H9 (cell line): ENCODE data around the gene HLA-DQB2. TPM values are rescaled to one million over a fixed set of nuclear protein-coding genes. Genes with fewer than 3 reads are reported as not detected.

Experiments used
- DNase-seq: peaks from one replicate; pipeline ENCODE4 v3.0.0-alpha.2; 2017
- H2AFZ ChIP-seq: one replicate; pipeline ENCODE4 v1.6.1; 2013; ENCODE audit warnings: mild to moderate bottlenecking, low read length, control low read depth, moderate library complexity
- H2AK5ac ChIP-seq: 2 replicates; pipeline ENCODE4 v1.6.1; 2013; ENCODE audit warnings: low read length, control low read depth, mixed read lengths; ENCODE audit not compliant: insufficient read length
- H2BK120ac ChIP-seq: one replicate; pipeline ENCODE4 v1.6.1; 2013; ENCODE audit warnings: low read depth, mild to moderate bottlenecking, low read length, control low read depth, inconsistent platforms; ENCODE audit not compliant: poor library complexity, severe bottlenecking
- H2BK12ac ChIP-seq: 2 replicates; pipeline ENCODE4 v1.6.1; 2013; ENCODE audit warnings: low read length, control low read depth, mixed read lengths, low read depth; ENCODE audit not compliant: insufficient read length
- H2BK15ac ChIP-seq: 2 replicates; pipeline ENCODE4 v1.6.1; 2013; ENCODE audit warnings: low read depth, low read length, control low read depth
- H2BK20ac ChIP-seq: one replicate; pipeline ENCODE4 v1.6.1; 2013; ENCODE audit warnings: low read depth, mild to moderate bottlenecking, low read length, control low read depth, inconsistent platforms; ENCODE audit not compliant: poor library complexity, severe bottlenecking
- H2BK5ac ChIP-seq: 2 replicates; pipeline ENCODE4 v1.6.1; 2013; ENCODE audit warnings: low read length, control low read depth, mixed read lengths; ENCODE audit not compliant: insufficient read length
- H3K14ac ChIP-seq: 2 replicates; pipeline ENCODE4 v1.6.1; 2013; ENCODE audit warnings: low read length, control low read depth; ENCODE audit not compliant: insufficient read depth
- H3K18ac ChIP-seq: 2 replicates; pipeline ENCODE4 v1.6.1; 2013; ENCODE audit warnings: low read depth, mild to moderate bottlenecking, mixed read lengths, low read length, control low read depth; ENCODE audit not compliant: insufficient read length
- H3K23ac ChIP-seq: 2 replicates; pipeline ENCODE4 v1.6.1; 2013; ENCODE audit warnings: low read length, control low read depth, mixed read lengths, low read depth; ENCODE audit not compliant: insufficient read length
- H3K23me2 ChIP-seq: 2 replicates; pipeline ENCODE4 v1.6.1; 2013; ENCODE audit warnings: low read depth, mild to moderate bottlenecking, mixed read lengths, low read length, control low read depth; ENCODE audit not compliant: insufficient read length, poor library complexity, severe bottlenecking
- H3K27ac ChIP-seq: 2 replicates; pipeline ENCODE4 v1.5.1; 2013; ENCODE audit warnings: low read length, control low read depth, mixed read lengths, low read depth; ENCODE audit not compliant: insufficient read length
- H3K27me3 ChIP-seq: 2 replicates; pipeline ENCODE4 v1.6.1; 2013; ENCODE audit warnings: low read length, control low read depth, inconsistent platforms; ENCODE audit not compliant: insufficient read depth
- H3K4ac ChIP-seq: 2 replicates; pipeline ENCODE4 v1.6.1; 2013; ENCODE audit warnings: low read depth, mild to moderate bottlenecking, control low read depth, inconsistent platforms, low read length, moderate library complexity
- H3K4me1 ChIP-seq: 2 replicates; pipeline ENCODE4 v1.6.1; 2013; ENCODE audit warnings: low read length, control low read depth, inconsistent platforms; ENCODE audit not compliant: insufficient read depth
- H3K4me2 ChIP-seq: 2 replicates; pipeline ENCODE4 v1.6.1; 2013; ENCODE audit warnings: low read length, control low read depth, mixed read lengths; ENCODE audit not compliant: insufficient read length, insufficient read depth
- H3K56ac ChIP-seq: 2 replicates; pipeline ENCODE4 v1.6.1; 2013; ENCODE audit warnings: low read depth, mild to moderate bottlenecking, mixed read lengths, low read length, control low read depth; ENCODE audit not compliant: insufficient read length
- H3K79me1 ChIP-seq: 2 replicates; pipeline ENCODE4 v1.6.1; 2013; ENCODE audit warnings: low read depth, mild to moderate bottlenecking, moderate library complexity, low read length, control low read depth, inconsistent platforms; ENCODE audit not compliant: insufficient read depth, poor library complexity, severe bottlenecking
- H3K79me2 ChIP-seq: 2 replicates; pipeline ENCODE4 v1.6.1; 2013; ENCODE audit warnings: low read length, control low read depth, inconsistent platforms; ENCODE audit not compliant: insufficient read depth
- H3K9ac ChIP-seq: 2 replicates; pipeline ENCODE4 v1.6.1; 2013; ENCODE audit warnings: low read length, control low read depth, mixed read lengths; ENCODE audit not compliant: insufficient read length; ENCODE audit errors: extremely low read depth
- H3K9me3 ChIP-seq: one replicate; pipeline ENCODE4 v1.6.1; 2013; ENCODE audit warnings: low read depth, low read length, inconsistent platforms; ENCODE audit not compliant: control insufficient read depth
- H3T11ph ChIP-seq: one replicate; pipeline ENCODE4 v1.6.1; 2013; ENCODE audit warnings: mild to moderate bottlenecking, low read length, control low read depth, inconsistent platforms
- H4K20me1 ChIP-seq: one replicate; pipeline ENCODE4 v1.6.1; 2013; ENCODE audit not compliant: control insufficient read depth, insufficient read length, insufficient read depth
- H4K5ac ChIP-seq: 2 replicates; pipeline ENCODE4 v1.6.1; 2013; ENCODE audit warnings: low read depth, mild to moderate bottlenecking, mixed read lengths, low read length, control low read depth; ENCODE audit not compliant: insufficient read length
- H4K8ac ChIP-seq: replicated peaks from 2 replicates; pipeline ENCODE4 v1.6.1; 2013; ENCODE audit warnings: low read length, control low read depth, mixed read lengths, low read depth; ENCODE audit not compliant: insufficient read length
- H4K91ac ChIP-seq: 2 replicates; pipeline ENCODE4 v1.6.1; 2013; ENCODE audit warnings: low read depth, mild to moderate bottlenecking, moderate library complexity, mixed read lengths, low read length, control low read depth; ENCODE audit not compliant: insufficient read length
- H3K27ac Mint-ChIP-seq, 3 experiments: 2 replicates in 2 of 3; 3 replicates in 1 of 3; pipeline ENCODE4 v1.8.0; 2020 to 2021; ENCODE audit warnings: mixed read lengths in 3 of 3, mild to moderate bottlenecking in 1 of 3, moderate library complexity in 1 of 3
- H3K27me3 Mint-ChIP-seq: 2 replicates; pipeline ENCODE4 v1.8.0; 2021; ENCODE audit warnings: low read depth, mild to moderate bottlenecking, moderate library complexity, mixed read lengths
- H3K36me3 Mint-ChIP-seq, 3 experiments: 2 replicates in 2 of 3; 3 replicates in 1 of 3; pipeline ENCODE4 v1.8.0; 2020 to 2021; ENCODE audit warnings: low read depth in 3 of 3, mixed read lengths in 3 of 3; ENCODE audit not compliant: insufficient read depth in 1 of 3
- H3K4me1 Mint-ChIP-seq, 2 experiments: 2 replicates each; pipeline ENCODE4 v1.8.0; 2020; ENCODE audit warnings: mixed read lengths in 2 of 2
- H3K4me3 Mint-ChIP-seq, 2 experiments: 2 replicates in 1 of 2; 3 replicates in 1 of 2; pipeline ENCODE4 v1.8.0; 2020 to 2021; ENCODE audit warnings: mild to moderate bottlenecking in 2 of 2, mixed read lengths in 2 of 2, moderate library complexity in 1 of 2
- H3K9me3 Mint-ChIP-seq, 2 experiments: 2 replicates in 1 of 2; 3 replicates in 1 of 2; pipeline ENCODE4 v1.8.0; 2020; ENCODE audit warnings: mild to moderate bottlenecking in 2 of 2, mixed read lengths in 2 of 2, moderate library complexity in 1 of 2
- CTCF ChIP-seq: fragments of 200-600 bp; sonication (generic); conservative IDR thresholded peaks from 3 replicates; pipeline ENCODE4 v1.8.0; 2021; ENCODE audit warnings: antibody characterized with exemption, mild to moderate bottlenecking
- microRNA-seq: library from miRNA; unstranded; fragments of <30 nt; microRNA quantifications from one replicate; pipeline ENCODE4, GENCODE V29; 2020; ENCODE audit warnings: borderline microRNAs expressed
- total RNA-seq: library from RNA; stranded (reverse); gene quantifications from 2 replicates; pipeline ENCODE4 v1.2.1, GENCODE V29; 2021

HLA-DQB2 gene
- total RNA-seq, 1 experiment from 2014 or later: not detected

- no peak overlapping the region for H3K4ac ChIP-seq
- Mint-ChIP-seq H3K9me3 (peaks cover 3 to 7% of the 10 kb centered on the region in 2 experiments; a peak in 4 of 5 replicates), H3K27ac (no peak overlapping the region), H3K27me3 (no peaks in the 10 kb centered on the region; the same call in 1 of the 2 replicates), H3K4me1 (no peaks in the 10 kb centered on the region), H3K4me3 (no peak overlapping the region), H3K36me3 (no peaks in the 10 kb centered on the region; a peak in 1 of 7 replicates)
- H3K27me3 ChIP-seq: no peaks in the 10 kb centered on the region
- no peak overlapping the region for H3K18ac ChIP-seq
- no peak overlapping the region for H4K91ac ChIP-seq
- no peak for DNase-seq
- H3T11ph ChIP-seq: no peak overlapping the region
- H2BK5ac ChIP-seq: no peak overlapping the region
- H3K27ac ChIP-seq: no peak overlapping the region
- no peak overlapping the region for H3K9ac ChIP-seq
- no peak overlapping the region for H2AK5ac ChIP-seq
- no peak overlapping the region for H3K56ac ChIP-seq
- H3K23ac ChIP-seq: no peak overlapping the region
- H3K79me1 ChIP-seq: no peaks in the 10 kb centered on the region
- H2BK20ac ChIP-seq: no peak overlapping the region
- no peaks in the 10 kb centered on the region for H3K79me2 ChIP-seq
- H3K14ac ChIP-seq: no peak overlapping the region
- no peak overlapping the region for H2BK15ac ChIP-seq
- no peak overlapping the region for H2BK12ac ChIP-seq
- H2BK120ac ChIP-seq: no peak overlapping the region
- H3K4me1 ChIP-seq: no peaks in the 10 kb centered on the region
- no peak overlapping the region for H2AFZ ChIP-seq
- no peaks in the 10 kb centered on the region for H4K20me1 ChIP-seq
- H3K23me2 ChIP-seq: no peaks in the 10 kb centered on the region
- H3K4me2 ChIP-seq: no peak overlapping the region
- no peaks in the 10 kb centered on the region for H3K9me3 ChIP-seq
- H4K5ac ChIP-seq: no peak overlapping the region
- no peak overlapping the region for H4K8ac ChIP-seq
- no peak for TF ChIP-seq CTCF
Measured at GRCh38 chr6:32709625-32710024, 53.7 kb downstream of the HLA-DQB2 start.

Small RNA genes within 50 kb of the gene (microRNA-seq; reads per million reads assigned to microRNA genes)
- not detected for gene MIR3135B

Other genes with a start within 250 kb of the HLA-DQB2 start
- gene HLA-DRB5, start 233.2 kb downstream of the HLA-DQB2 start, total RNA-seq: 3.3 and 4.2 TPM in 2 replicates
- gene HLA-DRB1, start 173.7 kb downstream of the HLA-DQB2 start, total RNA-seq: 24.7 and 25.9 TPM in 2 replicates
- gene HLA-DQA1, start 126.1 kb downstream of the HLA-DQB2 start, total RNA-seq: 0.68 and 1.7 TPM in 2 replicates
- gene HLA-DQB1, start 96.9 kb downstream of the HLA-DQB2 start, total RNA-seq: 39.2 and 41.0 TPM in 2 replicates
- gene HLA-DQA2, start 22.1 kb downstream of the HLA-DQB2 start, total RNA-seq: not detected in 2 replicates
- gene HLA-DOB, start 53.5 kb upstream of the HLA-DQB2 start, total RNA-seq: 0.20 TPM in 1 of 2 replicates, not detected in the other
- gene TAP2, start 75.2 kb upstream of the HLA-DQB2 start, total RNA-seq: 16.3 and 20.3 TPM in 2 replicates
- gene PSMB8, start 80.5 kb upstream of the HLA-DQB2 start, total RNA-seq: 17.6 and 19.1 TPM in 2 replicates
- 12.1 and 12.7 TPM in 2 replicates for gene TAP1, start 90.2 kb upstream of the HLA-DQB2 start, total RNA-seq
- gene PSMB9, start 90.7 kb upstream of the HLA-DQB2 start, total RNA-seq: 3.2 and 3.5 TPM in 2 replicates
- 1.5 and 1.7 TPM in 2 replicates for gene HLA-DMB, start 177.5 kb upstream of the HLA-DQB2 start, total RNA-seq
- 6.6 and 7.5 TPM in 2 replicates for gene HLA-DMA, start 189.6 kb upstream of the HLA-DQB2 start, total RNA-seq
- gene BRD2, start 205.1 kb upstream of the HLA-DQB2 start, total RNA-seq: 244 and 252 TPM in 2 replicates
- 15.3 and 15.6 TPM in 2 replicates for gene HLA-DOA, start 246.1 kb upstream of the HLA-DQB2 start, total RNA-seq